GM19099 (cell line): Measurements from ENCODE around the gene OSBPL10.

Experiments
- POLR2A ChIP-seq: IDR thresholded peaks from 3 replicates; pipeline ENCODE4 v1.6.1; 2011; ENCODE audit warnings: low read depth; ENCODE audit not compliant: insufficient read length; ENCODE audit errors: extremely low read depth

The OSBPL10 gene

GRCh38 chr3:31779514-31779913, 201.5 kb downstream of the OSBPL10 start:
- TF ChIP-seq POLR2A: no peak

- TF ChIP-seq POLR2A: no peak
Observed at GRCh38 chr3:31777887-31778286, 203.2 kb downstream of the OSBPL10 start.

GRCh38 chr3:31777092-31777491, 204.0 kb downstream of the OSBPL10 start:
- no peak for TF ChIP-seq POLR2A

GRCh38 chr3:31776016-31776415, 205.0 kb downstream of the OSBPL10 start:
- TF ChIP-seq POLR2A: no peak

- no peak for TF ChIP-seq POLR2A
Observed at GRCh38 chr3:31775383-31775782, 205.7 kb downstream of the OSBPL10 start.

- TF ChIP-seq POLR2A: no peak
Observed at GRCh38 chr3:31772758-31773473, 208.1 kb downstream of the OSBPL10 start.

GRCh38 chr3:31772272-31772671, 208.8 kb downstream of the OSBPL10 start:
- TF ChIP-seq POLR2A: no peak

GRCh38 chr3:31770822-31771326, 210.2 kb downstream of the OSBPL10 start:
- no peak for TF ChIP-seq POLR2A

- no peak for TF ChIP-seq POLR2A
Observed at GRCh38 chr3:31768479-31769125, 212.5 kb downstream of the OSBPL10 start.

- TF ChIP-seq POLR2A: no peak
Observed at GRCh38 chr3:31767920-31768319, 213.1 kb downstream of the OSBPL10 start.

GRCh38 chr3:31766669-31767068, 214.4 kb downstream of the OSBPL10 start:
- TF ChIP-seq POLR2A: no peak

- no peak for TF ChIP-seq POLR2A
Observed at GRCh38 chr3:31765871-31766270, 215.2 kb downstream of the OSBPL10 start.

- no peak for TF ChIP-seq POLR2A
Observed at GRCh38 chr3:31763731-31764130, 217.3 kb downstream of the OSBPL10 start.

GRCh38 chr3:31762888-31763351, 218.1 kb downstream of the OSBPL10 start:
- TF ChIP-seq POLR2A: no peak

GRCh38 chr3:31762097-31762764, 218.8 kb downstream of the OSBPL10 start:
- TF ChIP-seq POLR2A: no peak

GRCh38 chr3:31760654-31761053, 220.4 kb downstream of the OSBPL10 start:
- no peak for TF ChIP-seq POLR2A
